ENCODE results near the gene WIPI1.
"Not testable (repeated sequence)": the region's sequence is repeated elsewhere in the genome, so short reads cannot be mapped to it uniquely, and the experiment has no call there.

Gene WIPI1

DNA sequence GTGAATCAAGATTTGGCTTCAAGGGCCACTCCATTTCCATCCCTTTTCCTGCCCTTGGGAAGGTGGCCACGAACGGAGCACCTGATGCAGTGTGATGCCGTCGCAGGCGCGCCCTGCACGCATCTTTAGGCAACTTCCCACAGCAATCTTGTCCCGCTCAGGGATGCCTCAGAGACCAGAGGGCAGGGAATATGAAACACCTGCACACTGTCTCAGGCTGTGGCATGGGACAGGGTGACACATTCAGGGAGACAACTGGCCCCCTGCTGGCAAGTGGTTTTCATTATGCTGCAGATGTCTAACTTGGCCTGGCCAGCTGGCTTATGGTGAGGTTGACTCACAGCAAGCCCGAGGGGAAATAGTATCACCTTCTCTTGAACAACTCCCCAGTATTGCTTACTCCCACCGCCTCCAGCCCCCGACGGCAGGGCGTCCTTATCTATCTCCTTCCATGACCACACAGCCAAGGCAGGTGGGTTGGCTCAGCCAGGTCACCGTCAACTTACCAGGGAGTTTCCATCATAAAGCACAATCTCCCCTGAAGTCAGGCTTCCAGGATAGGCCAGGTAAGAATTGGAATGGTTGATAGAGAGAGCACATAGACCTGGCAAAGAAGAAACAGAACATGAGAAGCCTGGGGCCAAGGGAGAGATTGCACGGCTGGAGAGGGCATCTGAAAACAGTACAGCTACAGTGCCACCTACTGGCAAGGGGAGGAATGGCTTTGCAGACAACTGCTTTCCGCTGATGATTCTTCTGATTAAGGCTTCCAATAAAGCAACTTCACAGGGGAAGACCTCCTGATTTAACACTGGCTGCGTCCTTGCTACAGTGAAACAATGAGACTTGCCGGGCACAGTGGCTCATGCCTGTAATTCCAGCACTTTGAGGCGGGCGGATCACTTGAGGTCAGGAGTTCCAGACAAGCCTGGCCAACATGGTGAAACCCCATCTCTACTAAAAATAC lies 21.1 kb downstream of the WIPI1 start:
- DNase-seq = peak; percentile 80

DNA sequence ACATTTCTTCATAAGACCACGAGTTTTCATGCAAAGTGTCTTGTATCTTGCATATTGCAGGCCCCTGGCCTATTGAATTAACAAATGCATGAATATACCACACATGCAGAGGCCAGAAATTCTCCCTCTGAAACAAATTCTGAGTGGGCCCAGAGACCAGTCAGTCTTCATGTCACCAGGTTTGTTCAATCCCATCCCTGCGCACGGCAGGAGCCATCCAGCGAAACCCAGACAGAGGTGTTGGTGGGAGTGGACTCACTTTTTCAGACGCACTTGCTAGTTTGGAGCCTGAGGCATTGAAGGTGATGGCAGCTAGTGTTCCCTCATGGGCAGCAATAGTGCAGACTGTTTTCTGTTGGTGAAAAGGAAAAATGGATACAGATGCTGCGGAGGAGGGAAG lies 21.9 kb downstream of the WIPI1 start:
- no peak for DNase-seq

DNA sequence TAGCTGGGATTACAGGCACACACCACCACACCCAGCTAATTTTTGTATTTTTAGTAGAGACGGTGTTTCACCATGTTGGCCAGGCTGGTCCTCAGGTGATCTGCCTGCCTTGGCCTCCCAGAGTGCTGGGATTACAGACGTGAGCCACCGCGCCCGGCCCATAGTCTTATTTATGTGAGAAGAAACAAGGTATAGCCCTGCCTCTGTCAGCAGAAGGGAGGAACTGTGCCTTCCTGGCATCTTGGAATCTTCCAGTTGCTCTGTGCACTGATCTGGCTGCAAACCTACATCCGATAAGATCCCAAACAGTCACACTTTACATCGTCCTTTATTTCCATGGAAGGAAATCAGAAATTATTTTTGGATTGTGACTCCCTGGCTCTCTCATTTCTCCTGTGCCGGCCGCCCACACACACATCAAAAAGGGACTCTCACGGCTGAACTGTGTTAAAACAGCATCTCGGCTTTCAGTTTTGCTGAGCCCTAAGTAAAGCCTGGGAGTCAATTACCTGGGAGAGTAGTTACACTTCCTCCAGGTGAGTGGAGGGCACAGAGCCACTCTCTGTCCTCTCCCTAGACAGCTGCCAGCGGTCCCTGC lies 23.3 kb downstream of the WIPI1 start:
- DNase-seq = no peak

DNA sequence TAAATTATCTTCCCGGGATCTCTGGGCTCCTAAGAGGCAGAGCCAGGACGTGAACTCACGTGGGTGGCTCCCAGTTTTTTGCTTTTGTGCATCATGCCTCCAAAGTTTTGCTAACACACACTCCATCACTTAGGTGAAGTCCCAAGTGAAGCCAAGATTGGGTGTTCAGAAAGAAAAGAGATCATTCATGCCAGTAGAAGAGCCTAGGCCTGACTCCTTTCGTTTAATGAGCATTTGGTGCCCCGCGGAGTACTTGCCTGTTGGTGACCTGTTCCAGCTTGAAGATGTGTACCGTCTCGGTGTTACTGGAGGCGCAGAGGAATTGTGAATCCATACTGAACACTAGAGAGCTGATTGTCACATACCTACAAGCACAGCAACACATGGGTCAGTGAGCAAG lies 24.1 kb downstream of the WIPI1 start:
- DNase-seq = no peak

DNA sequence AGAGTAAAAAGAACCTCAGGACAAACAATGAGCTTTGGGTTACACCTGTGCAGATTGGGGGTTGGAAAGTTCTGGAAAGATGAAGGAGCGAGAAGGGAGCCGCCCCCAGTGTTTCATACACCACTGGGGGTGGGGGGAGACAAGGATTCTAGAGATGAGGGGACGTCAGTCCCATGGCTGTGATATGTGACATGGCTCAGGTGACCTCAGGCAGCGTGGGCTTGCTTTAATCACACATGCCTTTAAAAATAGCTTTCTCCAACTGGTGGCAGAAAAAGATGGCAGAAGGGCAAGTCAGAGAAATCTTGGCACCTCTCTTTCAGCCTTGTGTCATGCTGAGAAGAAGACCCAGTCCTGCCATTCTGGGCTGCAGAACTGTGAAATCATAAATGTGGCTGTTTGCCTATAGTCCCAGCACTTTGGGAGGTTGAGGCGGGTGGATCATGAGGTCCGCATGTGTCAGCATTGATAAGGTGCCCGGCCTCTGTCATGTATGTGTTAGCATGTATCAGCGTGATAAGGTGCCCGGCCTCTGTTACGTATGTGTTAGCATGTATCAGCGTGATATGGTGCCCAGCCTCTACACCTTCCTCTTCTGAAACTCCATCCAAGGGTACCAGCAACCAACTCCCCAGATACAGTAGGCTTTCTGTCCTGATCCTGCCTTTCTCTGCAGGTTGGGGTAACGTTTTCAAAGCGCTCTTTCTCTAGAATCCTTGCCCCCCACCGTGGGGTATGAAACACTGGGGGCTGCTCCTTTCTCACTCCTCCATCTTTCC lies 25.0 kb downstream of the WIPI1 start:
- DNase-seq = no peak

DNA sequence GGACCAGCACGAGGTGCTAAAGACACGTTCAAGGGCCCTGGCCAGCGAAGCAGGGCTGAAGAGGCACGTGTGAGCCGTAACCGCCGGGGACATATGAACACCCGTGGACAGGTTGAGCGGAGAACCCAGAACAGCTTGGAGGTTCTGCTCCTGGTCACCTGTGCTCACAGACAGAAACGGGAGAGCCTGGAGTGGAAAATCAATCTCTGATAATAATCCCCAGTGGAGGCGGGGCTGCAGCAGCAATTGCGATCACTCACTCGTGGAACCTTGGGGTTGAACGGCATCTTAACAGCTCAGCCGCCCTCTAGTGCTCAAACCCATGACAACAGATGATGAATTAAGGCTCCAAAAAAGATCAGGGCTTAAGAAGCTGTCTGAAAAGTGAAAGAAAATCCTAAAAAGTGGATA lies 25.6 kb downstream of the WIPI1 start:
- peak; percentile 32 for DNase-seq

DNA sequence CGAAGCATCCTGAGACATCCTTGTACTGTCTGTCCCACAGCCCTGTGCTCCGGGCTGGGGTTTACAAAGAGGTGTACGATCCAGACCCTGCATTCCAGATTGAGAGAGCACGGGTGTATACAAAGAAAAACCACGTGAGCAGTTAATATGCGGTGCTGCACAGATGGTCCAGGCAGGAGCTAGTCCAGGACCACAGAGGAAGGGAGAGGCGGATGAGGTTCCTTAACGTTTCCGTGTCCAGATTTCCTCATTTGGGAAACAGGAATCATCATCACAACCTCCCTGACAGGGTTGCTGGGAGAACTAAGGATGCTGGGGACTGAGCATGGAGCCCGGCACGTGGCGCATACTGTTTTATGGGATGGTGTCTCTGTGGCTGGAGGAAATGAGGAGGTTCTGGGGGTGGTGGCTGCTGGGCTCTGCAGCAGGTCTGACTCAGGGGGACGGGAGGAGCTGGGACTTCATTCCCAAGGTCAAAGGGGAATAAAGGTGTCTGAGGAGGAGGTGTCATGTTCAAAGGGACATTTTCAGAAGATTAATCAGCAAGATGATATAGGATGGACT lies 26.2 kb downstream of the WIPI1 start:
- no peak for DNase-seq

- DNase-seq = no peak
Measured at GRCh38 chr17:68429881-68430280, 27.4 kb downstream of the WIPI1 start.

DNA sequence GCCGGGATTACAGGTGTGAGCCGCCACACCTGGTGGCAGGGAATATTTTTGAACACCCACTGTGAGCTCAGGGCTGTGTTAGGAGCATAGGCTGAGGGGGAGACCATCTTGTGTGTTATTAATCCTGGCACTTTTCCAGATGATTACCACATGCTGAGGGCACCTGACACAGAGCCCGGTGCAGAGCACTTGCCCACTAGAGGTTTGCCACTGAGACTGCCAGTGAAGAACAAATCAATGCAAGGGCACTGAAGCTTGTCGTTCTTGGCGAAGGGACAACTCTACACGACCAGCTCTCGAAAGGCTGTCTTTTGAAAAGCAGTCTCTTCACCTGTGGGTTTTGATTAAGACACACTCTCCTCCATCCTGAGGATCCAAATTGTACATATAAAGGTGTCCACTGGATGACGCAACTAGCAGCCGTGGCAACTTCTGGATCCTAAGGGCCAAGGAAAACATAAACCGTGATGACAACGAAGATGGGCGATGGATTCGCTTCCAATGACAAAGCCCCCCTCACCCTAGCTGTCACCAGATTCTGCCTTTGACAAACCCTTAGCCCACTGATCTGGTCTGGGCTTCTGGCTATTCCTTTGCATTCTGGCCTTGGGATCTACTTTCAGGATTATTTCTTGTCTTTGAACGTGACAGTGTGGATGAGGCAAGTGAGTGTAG lies 28.7 kb downstream of the WIPI1 start:
- no peak for DNase-seq

- DNase-seq = no peak
Measured at GRCh38 chr17:68427575-68427974, 29.7 kb downstream of the WIPI1 start.

DNA sequence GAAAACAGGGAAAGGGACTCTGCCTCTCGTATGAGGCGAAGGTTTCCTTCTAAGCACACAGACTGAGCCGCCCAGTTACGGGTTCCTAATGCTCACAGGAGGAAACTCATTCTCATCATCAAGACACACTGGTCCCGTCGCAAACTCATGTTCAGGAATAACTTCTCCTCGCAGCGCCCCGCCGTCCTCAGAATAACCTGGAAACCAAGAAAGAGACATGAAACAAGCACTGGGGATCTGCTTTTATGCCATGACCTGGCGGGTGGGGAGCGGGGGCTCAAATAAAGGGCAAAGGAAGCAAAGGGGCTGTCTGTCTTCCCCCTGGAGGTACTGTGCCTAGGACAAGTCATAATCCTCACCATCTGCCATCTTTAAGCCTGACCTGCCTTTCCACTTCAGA lies 31.3 kb downstream of the WIPI1 start:
- no peak for DNase-seq

DNA sequence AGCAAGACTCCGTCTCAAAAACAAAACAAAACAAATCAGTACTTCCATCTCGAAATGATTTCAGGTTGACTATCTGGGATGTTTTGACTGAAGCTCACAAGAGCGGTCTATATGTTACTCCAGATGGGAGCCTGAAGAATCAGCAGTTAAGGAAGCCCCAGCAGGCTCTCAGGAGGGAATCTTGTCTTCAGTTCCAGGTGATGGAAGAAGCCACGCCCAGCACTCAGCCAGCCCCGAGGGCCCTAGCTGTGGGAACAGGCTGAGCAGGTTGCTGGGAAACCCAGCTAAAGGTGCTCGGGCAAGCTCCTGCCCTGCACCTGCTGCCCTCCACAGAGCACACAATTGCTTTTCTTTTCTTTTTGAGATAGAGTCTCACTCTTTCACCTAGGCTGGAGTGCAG lies 32.4 kb downstream of the WIPI1 start:
- DNase-seq = no peak

GRCh38 chr17:68424203-68424602 lies 33.1 kb downstream of the WIPI1 start:
- DNase-seq = no peak

DNA sequence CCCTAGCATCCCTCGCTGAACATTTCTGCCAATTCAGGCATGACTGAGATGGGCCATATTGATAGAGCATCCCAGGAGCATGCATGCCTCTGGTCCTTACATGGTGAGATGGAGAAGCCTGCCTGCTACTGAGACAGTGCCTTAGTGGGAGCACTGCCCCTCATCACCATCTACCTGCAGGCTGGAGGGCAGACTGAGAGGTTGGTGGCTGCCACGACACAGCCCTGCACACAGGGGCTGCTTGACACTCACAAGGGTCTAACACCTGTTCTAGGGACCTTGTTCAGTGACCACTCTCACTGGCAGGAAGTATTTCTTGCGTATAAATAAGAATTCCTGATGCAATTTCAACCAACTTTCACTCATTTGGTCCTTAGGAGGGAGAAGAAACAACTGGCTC lies 34.0 kb downstream of the WIPI1 start:
- no peak for DNase-seq

DNA sequence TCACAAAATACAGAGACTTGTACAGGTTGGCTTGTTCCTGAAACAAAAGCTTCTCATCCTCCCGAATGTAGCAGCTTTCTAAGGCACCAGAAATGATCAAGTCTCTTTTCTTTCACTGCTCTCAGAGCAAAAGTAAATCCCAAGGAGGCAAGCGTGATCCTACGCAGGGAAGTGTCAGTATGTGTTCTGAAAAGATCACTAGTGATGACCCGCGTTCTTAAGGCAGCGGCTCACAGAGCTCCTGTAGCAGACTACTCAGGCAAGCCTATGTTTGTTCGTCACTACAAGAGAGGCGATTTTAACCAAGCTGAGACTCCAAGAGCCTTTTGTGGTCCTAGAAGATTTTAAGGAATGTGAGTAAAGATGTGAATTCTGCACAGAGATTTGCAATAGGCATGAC lies 34.5 kb downstream of the WIPI1 start:
- DNase-seq = no peak

GRCh38 chr17:68421486-68421885 lies 35.8 kb downstream of the WIPI1 start:
- no peak for DNase-seq

GRCh38 chr17:68420065-68420464 lies 37.2 kb downstream of the WIPI1 start:
- DNase-seq = no peak

DNA sequence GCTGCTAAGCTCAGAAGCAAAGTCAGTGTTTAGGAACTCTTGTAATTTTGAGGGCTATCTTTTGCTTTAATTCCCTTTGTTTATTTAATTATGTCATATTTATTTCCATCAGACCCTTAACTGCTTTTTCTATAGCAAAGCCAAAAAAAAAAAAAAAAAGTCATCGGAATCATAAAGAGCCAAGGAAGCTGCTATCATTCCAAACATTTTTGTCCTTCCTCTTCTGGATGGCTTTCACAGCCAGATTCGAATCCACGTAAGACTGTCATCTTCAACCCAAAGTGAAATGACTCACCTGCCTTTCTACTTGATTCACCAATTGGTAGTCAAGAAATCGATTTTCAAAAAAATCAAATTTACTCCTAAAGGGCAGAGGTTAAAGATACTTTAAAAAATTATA lies 38.4 kb downstream of the WIPI1 start:
- no peak for DNase-seq

DNA sequence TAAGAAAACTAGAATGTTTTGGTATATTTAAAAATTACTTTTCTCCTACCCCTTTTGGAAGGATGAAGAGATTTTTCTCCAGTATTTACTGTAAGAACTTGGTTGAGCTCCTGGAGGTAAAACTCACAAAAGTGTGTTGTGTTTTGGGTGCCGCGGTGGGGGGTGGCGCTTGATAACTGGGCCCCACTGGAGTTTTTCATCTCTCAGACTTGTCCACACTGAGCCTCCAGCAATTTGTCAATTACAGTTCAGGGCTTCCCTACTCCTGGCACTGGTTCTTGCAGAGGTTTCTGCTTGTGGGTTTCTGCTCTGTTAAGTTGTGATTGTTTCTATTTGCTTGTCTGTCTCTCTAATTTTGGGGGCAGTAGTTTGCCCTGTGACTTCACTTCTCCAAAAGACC lies 40.0 kb downstream of the WIPI1 start:
- no peak for DNase-seq

DNA sequence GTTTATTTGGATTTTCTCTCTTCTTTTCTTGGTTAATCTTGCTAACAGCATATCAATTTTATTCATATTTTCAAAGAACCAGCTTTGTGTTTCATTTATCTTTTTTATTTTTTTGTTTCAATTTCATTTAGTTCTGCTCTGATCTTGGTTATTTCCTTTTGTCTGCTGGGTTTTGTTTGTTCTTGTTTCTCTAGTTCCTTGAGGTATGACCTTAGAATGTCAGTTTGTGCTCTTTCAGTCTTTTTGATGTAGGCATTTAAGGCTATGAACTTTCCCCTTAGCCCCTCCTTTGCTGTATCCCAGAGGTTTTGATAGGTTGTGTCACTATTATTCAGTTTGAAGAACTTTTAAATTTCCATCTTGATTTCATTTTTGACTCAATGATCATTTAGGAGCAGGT lies 42.4 kb downstream of the WIPI1 start:
- DNase-seq = not testable (repeated sequence)

- DNase-seq = peak; percentile 71
Measured at GRCh38 chr17:68413597-68414560, 43.4 kb downstream of the WIPI1 start.

Measured in CD4-positive, alpha-beta T cell treated with Interleukin-15 for 1 hour (primary cell).